SK-MEL-5 (cell line): ENCODE results near the gene RAPGEF2. TPM values are rescaled to one million over a fixed set of nuclear protein-coding genes. Genes with fewer than 3 reads are reported as not detected.
"Not testable (repeated sequence)": the region's sequence is repeated elsewhere in the genome, so short reads cannot be mapped to it uniquely, and the experiment has no call there.

ENCODE experiments used
- DNase-seq: peaks from one replicate; pipeline ENCODE4 v3.0.0-alpha.2; 2016; ENCODE audit warnings: low read depth, low spot score
- in situ Hi-C: cut with HindIII; loops from 2 replicates; pipeline ENCODE4 v1.10.0; 2016; ENCODE audit warnings: low sequenced_read_pairs, high pct_unique_total_duplicates, low pct_unique_long_range_greater_than_20kb
- polyA plus RNA-seq, 2 experiments: library from polyadenylated mRNA; depleted of rRNA; stranded (reverse); fragments of >200 nt; gene quantifications; 2 replicates each; pipeline ENCODE4 v1.2.3, GENCODE V29; 2015
- total RNA-seq: library from RNA; depleted of rRNA; stranded (reverse); fragments of >200 nt; shearing (Covaris generic); gene quantifications from 2 replicates; pipeline ENCODE4 v1.2.3, GENCODE V29; 2014; rRNA removed

The RAPGEF2 gene, protein sequence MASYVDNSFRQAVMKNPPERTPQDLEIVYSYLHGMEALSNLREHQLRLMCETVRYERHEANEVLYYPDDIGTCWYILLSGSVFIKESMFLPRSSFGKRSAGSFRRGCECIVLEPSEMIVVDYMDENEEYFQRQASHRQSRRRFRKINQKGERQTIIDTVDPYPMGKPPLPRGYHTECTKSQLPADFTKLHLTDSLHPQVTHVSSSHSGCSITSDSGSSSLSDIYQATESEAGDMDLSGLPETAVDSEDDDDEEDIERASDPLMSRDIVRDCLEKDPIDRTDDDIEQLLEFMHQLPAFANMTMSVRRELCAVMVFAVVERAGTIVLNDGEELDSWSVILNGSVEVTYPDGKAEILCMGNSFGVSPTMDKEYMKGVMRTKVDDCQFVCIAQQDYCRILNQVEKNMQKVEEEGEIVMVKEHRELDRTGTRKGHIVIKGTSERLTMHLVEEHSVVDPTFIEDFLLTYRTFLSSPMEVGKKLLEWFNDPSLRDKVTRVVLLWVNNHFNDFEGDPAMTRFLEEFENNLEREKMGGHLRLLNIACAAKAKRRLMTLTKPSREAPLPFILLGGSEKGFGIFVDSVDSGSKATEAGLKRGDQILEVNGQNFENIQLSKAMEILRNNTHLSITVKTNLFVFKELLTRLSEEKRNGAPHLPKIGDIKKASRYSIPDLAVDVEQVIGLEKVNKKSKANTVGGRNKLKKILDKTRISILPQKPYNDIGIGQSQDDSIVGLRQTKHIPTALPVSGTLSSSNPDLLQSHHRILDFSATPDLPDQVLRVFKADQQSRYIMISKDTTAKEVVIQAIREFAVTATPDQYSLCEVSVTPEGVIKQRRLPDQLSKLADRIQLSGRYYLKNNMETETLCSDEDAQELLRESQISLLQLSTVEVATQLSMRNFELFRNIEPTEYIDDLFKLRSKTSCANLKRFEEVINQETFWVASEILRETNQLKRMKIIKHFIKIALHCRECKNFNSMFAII (N-terminal part only)
- total RNA-seq: 27.5 and 28.3 TPM in 2 replicates
- 19.1 and 26.1 TPM in 2 replicates for polyA plus RNA-seq (2015; cell fraction: cytosol; rRNA removed)
- polyA plus RNA-seq (2015; cell fraction: nucleus; rRNA removed): 37.2 and 40.8 TPM in 2 replicates

DNA sequence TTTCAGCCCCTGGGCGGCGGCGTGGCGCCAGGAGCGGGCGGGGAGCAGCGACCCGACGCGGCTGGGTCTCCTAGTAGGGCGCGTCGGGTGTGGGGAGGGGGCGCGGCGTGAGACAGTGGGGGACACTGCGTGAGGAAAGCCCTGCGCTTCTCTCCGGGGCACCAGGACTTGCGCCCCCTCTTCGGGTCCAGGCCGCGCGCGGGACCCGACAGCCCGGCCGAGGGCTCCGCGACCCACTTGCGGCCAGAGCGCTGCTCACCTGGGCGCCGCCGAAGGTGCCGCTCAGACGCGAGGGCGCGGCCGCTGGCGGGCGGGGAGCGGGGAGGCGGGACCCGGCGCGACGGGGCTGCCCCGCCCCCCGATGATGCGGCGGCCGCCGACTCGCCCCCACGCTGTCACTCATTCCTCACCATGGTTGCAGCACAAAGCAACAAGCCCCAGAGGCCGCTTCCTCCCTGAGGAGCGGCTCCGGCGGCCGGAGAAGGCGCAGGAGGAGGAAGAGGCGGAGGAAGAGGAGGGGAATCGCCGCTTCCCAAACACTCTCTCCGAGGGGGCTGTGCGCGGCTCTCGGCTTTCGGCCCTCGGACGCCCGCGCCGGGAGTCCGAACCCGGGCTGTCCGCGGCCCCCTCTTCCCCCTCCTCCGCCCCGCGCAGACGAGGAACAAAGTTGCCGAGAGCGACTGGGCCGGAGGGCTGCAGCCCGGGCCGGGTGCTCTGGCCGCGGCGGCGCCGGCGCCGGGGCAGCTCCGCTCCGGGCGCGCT, at the start of gene RAPGEF2:
Gene RAPGEF2, plus strand, starts transcription at position 458 of the 762 bp plus-strand sequence. CDS start 1,084 bp downstream, outside the sequence.
- in situ Hi-C loops: no loop called here
- peak; percentile 89 for DNase-seq

DNA sequence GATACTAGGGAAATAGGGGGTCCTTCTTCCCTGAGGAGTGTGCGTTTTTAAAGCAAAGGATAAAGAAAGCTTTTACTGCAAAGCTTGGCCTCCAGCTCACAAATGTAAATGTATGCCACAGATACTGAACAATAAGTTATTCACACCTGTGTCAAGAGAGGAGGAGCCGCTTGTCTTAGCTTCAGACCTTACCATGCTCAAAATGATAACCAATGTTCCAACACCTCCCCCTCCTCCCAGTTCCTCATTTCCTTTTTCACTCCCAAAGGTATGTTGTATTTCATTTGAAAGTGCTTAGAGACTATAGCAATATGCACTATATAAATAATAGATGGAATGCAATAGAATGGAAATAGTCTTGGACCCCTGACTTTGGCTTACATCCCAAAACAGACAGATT, 47.0 kb upstream of the RAPGEF2 start:
- no peak for DNase-seq
- in situ Hi-C loops: no loop called here

DNA sequence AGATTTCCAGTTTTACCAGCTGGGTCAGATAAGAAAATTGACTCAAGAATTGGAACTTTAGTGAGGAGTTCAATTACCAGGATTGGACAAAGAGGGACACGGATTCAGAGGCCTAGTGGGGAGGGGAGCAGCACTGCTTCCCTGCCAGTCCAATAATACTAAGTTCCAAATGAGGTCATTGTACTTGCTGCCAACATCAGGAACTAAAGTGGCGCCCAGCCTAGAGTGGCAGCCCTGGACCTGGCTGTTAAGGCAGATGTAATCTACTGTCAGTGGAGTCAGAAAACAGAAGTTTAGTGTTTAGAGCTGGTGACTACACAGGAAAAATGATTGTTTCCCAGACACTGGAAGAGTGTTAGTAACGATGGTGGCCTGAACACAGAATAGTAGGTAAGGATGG, 42.7 kb upstream of the RAPGEF2 start:
- DNase-seq: no peak
- in situ Hi-C loops: no loop called here

DNA sequence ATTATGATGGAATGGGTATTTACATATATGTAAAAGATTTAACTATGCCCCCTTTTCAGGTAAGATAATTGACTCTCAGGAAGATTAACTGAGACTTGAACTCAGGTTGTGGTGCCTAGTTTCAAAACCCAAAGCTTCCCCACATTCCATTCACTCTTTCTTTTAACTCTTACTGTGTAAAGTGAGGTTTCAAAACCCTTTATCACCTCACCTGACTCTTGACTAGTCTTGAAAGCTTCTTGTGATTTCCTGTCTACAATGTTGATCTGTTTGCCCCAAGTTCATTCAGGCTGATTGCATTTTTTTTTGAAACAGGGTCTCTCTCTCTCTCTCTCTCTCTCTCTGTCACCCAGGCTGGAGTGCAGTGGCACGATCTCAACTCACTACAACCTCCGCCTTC, 40.5 kb upstream of the RAPGEF2 start:
- in situ Hi-C loops: no loop called here
- no peak for DNase-seq

DNA sequence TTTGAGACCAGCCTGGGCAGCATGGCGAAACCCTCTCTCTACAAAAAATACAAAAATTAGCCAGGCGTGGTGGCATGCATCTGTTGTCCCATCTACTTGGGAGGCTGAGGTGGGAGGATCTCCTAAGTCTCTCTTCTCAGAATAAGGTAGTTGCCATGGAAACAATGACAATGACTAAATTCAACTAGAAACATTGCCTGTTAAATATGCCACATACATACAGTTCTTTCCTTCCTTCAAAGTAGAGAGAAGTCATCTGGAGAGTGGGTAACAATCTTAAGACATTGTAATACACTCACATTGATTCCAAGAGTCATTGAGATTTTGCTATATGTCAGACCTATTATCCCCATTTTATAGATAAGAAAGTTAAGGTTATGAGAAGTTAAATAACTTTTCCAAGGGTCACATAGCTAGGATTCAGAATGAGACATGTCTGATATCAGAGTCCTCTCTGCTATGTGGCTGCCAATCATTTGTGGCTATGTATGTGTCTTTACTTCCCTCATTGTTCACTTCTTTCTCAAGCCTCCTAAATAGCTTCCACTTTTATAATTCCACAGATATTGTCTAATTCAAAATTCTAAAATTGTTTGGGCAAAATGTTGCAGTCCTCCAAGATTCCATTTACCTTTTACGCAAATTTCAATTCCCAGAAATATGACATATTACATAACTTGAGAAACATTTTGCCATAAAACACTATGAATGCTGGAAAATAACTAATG, 37.2 kb upstream of the RAPGEF2 start:
- DNase-seq: no peak
- in situ Hi-C loops: no loop called here

DNA sequence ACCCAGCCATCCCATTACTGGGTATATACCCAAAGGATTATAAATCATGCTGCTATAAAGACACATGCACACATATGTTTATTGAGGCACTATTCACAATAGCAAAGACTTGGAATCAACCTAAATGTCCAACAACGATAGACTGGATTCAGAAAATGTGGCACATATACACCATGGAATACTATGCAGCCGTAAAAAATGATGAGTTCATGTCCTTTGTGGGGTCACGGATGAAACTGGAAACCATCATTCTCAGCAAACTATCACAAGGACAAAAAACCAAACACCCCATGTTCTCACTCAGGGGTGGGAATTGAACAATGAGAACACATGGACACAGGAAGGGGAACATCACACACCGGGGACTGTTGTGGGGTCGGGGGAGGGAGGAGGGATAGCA, 34.7 kb upstream of the RAPGEF2 start:
- DNase-seq, in situ Hi-C loops: not testable (repeated sequence)

DNA sequence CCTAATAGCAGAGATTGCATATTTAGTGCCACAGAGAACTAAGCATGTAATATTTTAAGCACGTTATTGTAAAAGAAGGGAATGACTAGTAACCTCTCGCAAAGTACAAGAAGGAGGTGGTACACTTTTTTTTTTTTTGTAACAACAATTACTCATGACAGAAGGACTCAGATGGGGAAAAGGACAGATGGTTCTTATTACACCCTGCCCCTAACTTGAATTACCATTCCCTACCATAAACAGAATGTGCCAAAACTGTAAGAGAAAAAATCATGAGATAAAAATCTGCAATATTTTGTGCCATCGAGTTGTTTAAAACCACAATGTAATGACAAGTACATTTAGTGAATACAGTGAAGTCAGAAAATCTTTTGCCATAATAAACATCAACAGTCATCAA, 33.0 kb upstream of the RAPGEF2 start:
- no peak for DNase-seq
- in situ Hi-C loops: no loop called here

DNA sequence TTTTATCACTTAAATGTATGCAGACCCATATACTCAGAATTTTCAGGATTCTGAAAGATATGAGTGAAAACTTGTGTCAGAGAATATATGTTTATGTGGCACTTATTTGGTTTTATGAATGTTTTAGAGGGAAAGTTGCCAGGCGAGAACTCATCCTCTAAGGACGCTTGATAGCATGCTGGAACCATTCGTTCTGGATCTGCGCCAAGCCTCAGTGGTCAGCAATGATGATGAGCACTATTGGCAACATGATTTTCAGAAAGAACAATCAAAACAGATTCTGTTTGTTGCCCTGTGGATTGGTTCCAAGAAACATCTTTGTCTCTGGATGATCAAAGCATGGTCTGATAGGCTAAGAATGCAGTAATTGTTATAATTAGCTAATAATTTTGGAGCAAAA, 32.1 kb upstream of the RAPGEF2 start:
- in situ Hi-C loops: no loop called here
- peak; percentile 35 for DNase-seq

DNA sequence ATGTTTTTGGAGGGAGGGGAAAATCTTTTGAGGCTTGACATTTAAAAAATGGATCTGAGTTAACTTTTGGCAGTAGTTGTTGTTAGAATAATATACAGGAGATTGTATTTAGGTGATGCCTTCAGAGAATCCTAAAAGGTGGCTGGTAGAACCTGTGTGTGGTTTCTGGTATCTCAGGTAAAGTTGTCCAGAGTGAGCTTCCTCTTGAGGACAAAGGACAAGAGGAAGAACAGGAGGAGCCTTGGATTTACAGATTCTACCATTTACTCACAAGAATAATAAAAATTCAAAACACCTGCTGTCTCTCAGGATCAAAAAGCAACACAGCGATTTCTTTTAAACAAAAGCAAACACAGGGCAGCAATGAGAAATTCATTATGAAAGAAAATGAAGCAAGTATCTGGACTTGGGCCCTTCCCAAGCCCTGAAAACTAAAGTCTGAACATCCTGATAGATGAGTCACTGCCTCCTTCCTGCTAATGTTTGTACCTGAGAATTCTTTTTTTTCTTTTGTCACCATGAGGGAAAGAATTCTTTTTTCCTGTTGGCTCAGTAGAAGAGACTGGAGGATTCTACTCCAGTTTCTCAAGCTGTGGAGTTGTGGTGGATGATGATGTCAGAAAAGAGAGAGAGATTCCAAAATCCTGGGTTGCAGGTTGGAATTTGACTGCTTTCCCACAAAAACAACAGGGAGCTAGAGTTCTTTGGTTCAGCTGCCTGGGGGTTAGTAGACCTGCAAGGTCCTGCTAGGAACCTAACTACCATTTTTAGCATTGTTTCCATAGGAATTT, 31.5 kb upstream of the RAPGEF2 start:
- no peak for DNase-seq
- in situ Hi-C loops: no loop called here

DNA sequence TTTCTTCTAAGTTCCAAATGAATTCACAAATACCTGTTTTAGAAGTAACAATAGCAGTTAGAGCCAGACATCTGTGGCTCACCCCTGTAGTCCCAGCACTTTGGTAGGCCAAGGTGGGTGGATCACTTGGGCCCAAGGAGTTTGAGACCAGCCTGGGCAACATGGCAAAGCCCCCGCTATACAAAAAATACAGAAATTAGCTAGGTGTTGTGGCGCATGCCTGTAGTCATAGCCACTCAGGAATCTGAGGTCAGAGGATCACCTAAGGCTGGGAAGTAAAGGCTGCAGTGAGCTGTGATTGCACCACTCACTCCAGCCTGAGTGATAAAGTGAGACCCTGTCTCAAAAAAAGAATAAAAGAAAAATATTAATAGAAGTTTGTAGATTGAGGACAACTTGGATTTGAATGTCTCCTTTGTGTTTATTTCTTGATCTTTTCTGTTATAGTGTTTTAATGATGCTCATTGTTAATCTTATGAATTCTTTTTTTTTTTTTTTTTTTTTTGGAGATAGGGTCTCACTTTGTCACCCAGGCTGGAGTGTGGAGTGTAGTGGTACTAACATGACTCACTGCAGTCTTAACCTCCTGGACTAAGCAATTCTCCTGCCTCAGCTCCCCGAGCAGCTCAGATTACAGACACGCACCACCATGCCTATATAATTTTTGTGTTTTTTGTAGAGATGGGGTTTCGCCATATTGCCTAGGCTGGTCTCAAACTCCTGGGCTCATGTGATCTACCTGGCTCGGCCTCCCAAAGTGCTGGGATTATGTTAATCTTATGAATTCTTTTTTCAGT, 30.7 kb upstream of the RAPGEF2 start:
- in situ Hi-C loops: no loop called here
- no peak for DNase-seq

DNA sequence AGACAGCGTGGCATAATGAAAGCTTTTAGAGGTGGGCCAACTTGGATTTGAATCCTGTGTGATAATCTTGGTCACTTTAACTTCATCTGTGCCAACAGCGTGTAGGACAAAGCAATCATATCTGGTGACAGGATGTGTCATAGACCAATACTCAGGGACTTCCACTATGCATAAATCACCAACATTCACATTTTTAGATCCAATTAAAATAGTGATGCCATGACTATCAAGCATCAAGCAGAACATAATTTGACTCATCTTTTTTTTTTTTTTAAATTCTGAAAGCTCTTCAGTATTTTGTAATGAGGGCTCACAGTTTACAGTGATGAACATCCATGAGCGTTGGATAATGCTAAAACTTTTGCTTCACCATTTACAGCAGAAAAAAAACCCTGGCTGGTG, 27.3 kb upstream of the RAPGEF2 start:
- DNase-seq: no peak
- in situ Hi-C loops: no loop called here

DNA sequence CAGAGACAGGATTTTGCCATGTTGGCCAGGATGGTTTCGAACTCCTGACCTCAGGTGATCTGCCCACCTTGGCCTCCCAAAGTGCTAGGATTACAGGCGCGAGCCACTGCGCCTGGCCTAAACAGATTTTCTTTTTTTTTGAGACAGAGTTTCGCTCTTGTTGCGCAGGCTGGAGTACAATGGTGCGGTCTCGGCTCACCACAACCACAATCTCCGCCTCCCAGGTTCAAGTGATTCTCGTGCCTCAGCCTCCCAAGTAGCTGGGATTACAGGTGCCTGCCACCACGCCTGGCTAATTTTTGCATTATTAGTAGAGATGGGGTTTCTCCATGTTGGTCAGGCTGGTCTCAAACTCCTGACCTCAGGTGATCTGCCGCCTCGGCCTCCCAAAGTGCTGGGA, 25.9 kb upstream of the RAPGEF2 start:
- DNase-seq, in situ Hi-C loops: not testable (repeated sequence)

DNA sequence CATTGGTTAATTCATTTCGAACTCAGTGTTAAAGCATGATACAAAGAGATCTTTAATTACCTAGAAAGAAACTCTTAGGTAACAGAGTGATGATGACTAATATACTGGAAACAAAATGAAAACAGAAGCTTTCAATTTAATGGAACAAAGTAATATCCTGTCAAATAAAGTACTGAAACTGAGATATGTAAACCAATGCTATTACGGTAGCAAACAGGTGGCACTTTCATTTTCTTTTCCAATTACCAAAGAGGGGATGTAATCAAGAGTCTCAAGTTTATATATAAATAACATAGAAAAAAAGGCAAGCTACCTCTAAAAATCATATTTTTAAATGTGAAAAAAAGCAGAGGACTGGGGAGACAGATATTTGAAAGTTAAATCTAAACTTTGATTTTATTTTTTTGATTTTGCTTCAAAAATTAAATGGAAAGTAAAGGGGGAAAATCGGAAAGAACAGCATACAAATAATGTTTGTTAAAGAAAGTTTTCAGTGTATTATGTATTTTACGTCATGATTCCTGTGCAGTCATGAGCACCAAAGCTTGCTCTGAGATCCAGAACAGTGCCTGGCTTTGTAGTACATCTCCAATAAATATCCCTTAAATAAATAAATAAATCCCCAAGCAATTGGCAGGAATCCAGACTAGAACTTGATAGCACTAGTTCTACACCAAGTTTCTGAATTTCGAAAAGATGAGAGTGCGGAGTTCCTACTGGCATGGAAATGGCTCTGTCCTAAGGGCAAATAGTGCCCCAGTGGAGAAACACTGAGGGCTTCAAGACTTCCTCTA, 25.0 kb upstream of the RAPGEF2 start:
- in situ Hi-C loops: no loop called here
- peak; percentile 97 for DNase-seq

DNA sequence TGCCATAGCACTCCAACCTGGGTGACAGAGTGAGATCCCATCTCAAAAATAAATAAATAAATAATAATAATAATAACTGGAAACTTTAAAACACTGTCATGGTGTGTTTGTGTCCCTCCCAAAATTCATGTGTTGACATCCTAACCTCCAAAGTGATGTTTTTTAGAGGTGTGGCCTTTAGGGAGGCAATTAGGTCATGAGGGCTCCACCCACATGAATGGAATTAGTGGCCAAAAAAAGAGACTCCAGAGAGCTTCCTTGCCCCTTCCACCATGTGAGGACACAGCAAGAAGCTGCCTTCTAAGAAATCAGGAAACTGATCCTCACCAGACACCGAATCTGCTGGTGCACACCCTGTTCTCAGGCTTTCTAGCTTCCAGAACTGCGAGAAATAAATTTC, 23.8 kb upstream of the RAPGEF2 start:
- peak; percentile 17 for DNase-seq
- in situ Hi-C loops: no loop called here

DNA sequence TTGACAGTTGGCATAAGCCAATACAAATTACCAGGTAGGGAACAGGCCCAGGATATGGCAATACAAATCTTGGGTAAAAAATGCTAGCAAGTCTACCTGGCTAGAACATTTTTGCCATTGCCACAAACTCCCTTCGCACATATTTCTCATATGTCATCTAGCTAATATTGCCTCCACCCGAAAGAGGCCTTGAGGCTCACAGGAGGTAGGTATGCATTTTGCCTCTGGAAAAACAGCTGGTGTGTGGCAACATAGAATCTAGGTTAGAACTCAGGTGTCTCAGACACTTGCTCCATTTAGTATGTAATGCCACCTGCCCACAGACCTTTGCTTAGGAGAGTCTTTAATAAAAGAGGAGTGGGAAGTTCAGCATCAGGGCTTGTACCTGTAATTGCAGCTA, 16.3 kb upstream of the RAPGEF2 start:
- DNase-seq: no peak
- in situ Hi-C loops: no loop called here
